Central memory CD4-positive, alpha-beta T cell (primary cell): ENCODE results near the gene LRRC46.
A peak's percentile ranks its signal among the peaks of the same experiment; 100 is the strongest.

Experiments used
- DNase-seq: peaks from one replicate; pipeline ENCODE4 v3.0.0; 2022

The LRRC46 gene

DNA sequence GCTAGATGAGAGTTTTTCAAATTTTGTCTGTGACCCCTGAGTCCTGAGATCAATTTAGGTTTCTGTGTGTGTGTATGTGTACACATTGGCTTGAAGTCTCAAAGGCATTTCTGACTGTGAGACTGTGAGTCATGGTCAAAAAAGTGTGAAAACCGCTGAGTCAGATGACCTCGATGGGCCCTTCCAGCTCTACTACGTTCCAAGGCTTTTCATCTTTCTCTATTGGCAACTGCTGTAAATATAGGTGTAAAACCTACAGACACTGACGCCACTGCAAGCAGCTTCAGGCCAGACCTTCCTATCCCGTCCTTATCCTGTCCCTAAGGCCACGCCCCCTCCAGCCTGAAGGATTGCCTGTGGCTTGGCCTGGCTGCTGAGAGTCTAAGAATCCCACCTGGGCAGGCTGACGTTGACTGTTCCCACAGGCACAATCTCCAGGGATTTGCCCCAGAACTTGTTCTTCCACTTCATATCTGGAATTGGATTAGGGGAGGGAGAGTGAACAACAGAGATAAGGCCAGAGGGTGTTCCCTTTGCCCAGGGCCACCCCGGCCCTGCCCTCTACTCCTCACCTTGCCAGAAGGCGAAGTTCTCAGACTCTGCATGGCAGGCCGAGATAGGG lies 21.2 kb upstream of the LRRC46 start:
- DNase-seq = no peak

DNA sequence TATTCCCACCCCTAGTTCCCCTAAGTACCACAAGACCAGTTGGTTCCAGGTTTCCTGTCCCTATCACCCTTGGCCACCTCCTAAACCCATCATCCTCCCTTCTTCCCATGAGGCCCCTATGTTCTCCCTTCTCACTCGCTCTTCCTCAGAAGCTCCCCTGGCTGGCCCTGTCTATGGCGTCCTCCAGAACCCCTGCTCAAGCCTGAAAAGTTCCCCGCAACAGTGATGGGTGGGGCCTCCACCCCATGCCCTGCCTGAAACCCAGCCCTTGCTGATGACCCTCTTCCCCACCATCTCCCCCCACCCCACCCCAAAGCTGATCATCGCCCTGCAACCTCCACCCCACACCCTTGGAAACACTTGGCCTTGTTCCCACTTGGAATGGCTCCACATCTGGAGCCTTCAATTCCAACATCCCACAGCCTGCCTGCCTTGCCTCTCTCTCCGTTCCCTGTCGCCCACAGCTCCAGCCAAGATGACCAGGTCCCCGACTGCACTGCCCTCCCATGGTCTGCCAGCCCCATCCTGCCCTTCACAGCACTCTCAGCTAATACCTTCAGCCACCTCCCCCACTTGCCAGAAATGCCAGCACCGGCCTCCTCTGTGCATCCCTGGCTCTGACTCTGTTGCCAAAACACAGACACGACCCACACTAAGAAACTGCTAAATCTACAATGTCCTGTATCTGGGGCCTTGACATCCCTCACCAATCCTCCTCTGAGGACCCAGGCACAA lies 20.4 kb upstream of the LRRC46 start:
- DNase-seq = no peak

DNA sequence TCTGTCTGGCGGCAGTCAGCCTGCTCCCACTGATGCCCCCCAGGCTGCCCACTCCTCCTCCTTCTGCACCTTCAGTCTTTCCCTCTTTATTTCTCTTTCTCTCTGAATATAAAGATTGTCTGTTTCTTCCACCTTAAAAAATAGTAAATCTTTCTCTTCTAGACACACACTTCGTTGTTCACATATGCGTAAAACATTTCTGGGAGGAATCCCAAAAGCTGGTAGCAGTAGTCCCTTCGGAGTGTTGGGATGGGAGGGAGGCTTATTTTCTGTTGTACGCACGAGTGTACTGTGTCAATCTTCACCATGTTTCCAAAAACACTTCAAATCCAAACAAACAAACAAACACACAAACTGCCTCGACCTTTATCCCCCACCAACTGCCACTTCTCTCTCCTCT lies 19.8 kb upstream of the LRRC46 start:
- no peak for DNase-seq

DNA sequence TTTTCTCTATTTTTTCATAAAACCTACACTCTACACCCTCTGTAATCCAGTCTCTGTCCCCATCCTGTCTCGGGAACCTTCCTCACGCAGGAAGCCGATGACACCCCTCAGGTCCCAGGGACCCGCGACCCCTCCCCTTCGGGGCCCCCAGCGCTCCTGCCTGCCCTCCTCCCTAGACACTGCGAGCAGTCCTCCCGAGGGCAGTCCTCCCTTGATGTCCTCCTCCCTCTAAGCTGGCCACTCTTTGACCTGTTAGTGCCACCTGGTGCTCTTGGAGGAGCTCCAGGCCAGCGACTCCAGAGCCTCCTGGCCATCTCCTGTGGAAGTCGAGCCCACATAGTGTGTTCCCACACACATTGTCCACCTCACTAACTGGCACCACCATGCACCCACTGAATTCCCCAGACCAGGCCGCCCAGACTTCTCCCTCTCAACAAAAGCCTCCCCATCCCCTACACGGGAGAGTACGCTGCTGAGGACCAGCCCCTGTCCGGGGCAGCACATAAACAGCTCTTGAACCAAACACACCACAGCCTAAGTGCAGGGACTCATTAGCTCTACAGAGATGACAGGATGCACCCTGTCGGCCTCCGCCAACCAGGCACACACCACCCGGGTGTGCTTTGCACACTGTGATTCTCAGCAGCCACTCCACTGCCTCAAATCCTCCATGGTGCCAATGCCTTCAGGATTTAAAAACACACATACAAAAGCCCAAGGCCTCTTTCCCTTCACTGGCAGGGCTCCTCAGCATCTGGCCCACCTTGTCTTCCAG lies 19.1 kb upstream of the LRRC46 start:
- no peak for DNase-seq

DNA sequence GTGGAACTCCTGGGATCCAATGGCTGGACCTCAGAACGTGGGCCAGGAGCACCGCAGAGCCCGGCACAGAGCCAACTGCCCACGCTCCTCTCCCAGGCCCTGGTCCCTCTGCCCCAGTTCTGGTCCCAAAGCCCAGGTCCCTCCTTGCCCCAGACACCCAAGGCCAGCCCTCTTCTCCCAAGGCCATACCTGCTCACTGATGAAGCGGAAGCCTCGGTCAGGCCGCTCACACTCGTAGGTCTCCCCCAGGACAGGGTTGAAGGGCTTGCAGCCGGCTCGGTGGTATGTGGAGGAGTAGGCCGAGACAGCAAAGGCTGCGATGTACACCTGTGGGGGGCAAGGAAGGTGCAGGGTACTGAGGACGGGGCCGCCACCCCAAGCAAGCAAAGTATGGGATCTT lies 18.4 kb upstream of the LRRC46 start:
- no peak for DNase-seq

DNA sequence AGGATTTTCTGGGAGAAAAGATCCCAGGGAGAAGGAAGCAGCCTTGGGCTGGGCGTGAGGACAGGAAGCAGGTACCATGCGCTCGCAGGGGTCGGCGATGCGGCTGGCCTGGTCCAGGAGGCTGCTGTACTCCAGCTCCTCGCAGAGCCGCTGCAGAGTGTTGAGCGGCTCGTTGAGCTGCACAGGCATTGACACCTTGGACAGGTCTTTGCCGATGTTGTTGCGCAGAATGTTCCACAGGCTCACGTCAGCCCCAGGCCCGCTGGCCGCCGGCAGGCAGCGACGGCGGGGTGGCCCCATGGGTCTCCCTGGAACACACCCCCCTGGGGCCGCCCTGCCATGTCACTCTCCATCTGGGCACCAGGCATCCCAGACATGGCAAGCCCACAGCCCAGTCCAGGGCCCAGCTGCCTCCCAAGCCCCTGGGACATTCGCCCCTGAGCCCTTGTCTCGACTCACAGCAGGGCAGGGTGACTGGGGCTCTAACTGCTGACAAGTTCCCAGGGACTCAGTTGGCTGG lies 17.9 kb upstream of the LRRC46 start:
- DNase-seq = no peak

DNA sequence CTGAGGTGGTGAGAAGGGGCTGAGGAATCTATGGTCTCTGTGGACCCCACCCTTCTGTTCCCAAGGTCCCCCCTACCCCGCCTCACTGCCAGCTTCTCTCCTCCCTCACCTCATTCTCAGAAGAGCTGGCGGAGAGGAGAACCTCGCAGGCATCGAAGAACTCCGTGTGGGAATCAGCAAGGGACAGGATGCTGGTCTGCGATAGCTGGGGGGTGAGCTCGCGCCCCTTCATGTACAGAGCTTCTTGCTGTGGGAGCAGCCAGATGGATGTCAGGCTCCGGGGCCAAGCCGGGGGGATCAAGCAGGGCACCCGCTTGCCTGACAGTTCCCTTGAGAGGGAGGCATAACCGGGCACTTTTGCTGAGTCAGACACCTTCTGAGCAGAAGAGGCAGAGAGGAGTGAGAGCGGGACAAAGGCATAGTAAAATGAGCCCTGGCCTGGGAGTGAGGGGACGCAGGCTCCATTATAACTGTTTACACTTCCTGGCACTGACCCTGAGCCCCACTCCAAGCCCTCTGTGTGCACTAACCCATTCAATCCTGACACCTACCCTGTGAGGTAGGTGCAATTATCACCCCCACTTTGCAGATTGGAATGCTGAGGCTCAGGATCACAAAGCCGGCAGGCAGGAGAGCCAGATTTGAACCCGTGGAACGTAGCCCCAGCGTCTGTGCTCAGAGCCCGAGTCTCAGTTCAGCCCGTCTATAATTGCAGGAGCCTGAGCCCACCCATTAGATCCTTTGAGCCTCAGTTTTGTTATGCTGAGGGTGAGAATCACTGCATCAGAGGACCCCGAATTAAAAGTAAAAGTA lies 16.2 kb upstream of the LRRC46 start:
- no peak for DNase-seq

DNA sequence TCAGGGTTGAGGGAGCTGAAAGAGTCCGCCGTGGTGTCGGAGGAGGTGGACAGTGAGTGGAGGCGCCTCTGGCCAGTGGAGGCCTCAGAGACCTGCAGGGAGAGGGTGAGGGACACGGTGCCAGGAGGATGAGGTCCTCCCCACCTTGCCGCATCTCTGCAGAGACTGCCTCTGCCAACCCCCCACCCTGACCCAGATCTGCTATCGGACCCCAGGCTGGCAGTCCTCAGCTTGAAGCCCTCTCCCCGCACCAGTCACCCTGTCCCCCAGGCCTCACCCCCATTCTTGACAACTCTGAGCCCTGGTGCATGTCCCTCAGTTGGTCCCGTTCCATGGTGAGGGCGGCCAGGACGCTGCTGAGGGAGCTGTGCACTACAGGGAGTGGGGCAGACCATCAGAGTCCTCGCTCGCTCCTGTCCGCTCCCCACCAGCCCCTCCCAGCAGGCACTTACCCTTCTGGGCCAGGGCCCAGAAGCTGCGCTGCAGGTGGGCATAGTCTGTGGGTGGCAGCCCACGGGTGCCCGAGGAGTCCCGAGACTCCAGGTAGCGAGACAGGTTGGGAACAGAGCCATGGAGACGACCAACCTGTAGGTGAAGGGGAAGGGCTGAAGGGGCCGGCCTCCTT lies 15.2 kb upstream of the LRRC46 start:
- no peak for DNase-seq

DNA sequence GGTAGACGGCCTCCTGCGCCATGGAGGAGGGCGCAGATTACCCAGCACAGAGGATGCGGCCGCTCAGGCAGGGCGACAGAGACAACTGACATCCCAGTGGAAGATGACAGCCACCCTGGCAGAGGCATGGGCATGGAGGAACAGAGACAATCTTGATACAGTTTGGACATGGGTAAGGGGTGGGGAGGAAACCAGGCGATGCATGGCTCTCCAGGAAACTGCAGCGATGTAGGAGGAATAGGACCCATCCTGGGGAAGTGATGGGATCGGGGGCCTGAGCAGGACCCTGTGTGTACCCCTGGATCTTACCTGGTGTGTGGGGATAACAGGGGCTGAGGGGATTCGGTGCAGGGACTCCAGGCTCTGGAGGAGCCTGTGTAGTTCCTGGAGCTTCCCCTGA lies 14.5 kb upstream of the LRRC46 start:
- no peak for DNase-seq

DNA sequence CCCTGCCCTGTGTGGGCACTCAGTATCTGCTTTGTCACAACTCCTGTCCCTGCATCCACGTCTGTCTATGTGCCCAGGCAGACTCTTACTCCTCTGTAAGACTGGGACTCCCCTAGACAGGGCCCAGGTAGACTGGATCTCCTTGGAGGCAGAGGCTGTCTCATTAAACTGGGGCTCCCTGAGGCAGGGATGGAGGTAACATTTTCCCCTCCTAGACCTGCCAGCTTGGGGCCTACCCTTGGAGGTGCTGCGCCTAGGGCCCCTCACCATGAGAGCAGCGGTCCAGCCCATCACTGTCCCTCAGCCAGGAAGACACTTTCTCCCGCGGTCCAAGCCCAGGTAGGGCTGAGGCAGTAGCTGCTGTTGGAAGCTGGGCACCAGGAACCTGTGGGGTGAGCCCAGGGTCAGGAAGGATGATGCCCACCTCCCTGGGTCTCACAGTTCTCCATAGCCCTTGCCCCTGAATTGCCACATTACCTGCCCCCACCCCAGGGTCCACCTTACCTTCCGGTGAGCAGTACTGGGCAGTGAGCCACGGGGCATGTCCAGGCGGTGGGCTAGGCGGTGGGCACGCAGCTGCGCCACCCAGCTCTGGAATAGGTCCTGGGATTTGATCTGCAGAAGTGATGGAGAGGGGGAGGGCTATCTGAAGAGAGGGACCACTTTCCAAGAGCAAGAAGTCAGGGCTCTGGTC lies 13.3 kb upstream of the LRRC46 start:
- DNase-seq = no peak

DNA sequence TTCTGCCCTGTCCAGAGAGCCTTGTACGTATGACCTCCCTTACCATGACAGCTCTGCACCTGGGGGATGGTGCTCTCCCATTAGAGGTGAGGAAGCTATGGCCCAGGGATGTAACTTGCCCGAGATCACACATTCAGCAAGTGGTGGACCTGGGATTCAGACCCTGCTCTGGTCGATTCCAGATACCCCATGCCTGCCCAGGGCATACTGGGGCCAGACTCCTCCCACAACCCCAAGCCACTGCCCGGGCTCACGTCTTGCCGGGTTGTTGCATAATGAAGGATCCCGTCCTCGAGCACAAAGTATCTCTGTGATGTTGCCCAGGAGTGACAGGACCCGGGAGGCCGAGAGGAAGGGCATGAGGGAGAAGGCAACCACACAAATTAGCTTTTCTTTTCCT lies 12.0 kb upstream of the LRRC46 start:
- no peak for DNase-seq

DNA sequence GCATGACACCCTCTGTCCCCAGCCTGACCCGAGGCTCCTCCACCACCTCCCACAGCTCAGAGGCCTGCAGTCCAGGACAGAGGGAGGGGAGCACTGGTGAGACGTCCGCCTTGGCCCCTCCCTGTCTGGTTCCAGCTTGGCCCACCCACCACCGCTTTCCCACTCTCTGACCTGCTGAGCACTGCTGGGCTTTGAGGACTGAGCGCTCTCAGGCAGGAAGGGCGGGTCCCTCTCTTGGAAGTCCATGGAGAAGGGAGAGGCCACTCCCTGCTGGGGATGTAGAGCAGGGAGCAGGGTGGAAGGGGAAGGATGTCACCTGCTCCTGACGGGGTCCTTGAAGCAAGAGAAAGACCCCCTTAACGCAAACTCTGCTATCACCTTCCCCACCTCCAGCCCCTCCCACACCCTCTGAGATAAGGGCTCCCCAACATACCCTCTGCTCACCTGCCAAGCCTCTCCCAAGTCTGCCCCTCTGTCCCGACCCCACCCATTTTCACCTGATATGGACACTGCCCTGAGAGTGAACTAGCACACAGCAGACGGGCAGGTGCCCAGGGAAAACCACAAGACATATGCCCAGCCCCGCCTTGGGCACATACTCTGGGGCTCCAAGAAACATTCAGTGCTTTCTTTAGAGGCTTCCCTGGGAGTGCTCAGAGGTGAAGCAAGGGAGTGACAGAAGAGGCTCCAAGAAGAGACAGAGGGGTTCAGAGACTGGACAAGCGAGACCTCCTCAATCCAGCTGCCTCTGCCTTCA lies 11.3 kb upstream of the LRRC46 start:
- DNase-seq = no peak

DNA sequence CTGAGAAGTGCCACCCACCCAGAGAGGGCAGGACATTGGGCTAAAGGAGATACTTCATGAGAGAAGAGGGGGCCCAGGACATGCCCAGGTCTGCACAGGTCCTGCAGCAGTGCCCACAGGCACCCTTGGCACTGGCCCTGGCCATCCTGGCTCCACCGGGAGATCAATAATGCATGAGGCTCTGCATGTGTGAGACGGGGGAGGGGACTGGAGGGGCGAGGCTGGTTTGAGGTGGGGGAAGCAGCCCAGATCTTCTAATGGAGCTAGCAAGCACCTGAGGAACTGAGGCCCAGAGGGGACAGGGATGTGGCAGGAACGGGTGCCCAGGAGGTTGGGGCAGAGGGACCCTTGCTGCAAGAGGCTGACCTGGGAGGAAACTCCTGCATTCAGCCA lies 10.4 kb upstream of the LRRC46 start:
- no peak for DNase-seq

DNA sequence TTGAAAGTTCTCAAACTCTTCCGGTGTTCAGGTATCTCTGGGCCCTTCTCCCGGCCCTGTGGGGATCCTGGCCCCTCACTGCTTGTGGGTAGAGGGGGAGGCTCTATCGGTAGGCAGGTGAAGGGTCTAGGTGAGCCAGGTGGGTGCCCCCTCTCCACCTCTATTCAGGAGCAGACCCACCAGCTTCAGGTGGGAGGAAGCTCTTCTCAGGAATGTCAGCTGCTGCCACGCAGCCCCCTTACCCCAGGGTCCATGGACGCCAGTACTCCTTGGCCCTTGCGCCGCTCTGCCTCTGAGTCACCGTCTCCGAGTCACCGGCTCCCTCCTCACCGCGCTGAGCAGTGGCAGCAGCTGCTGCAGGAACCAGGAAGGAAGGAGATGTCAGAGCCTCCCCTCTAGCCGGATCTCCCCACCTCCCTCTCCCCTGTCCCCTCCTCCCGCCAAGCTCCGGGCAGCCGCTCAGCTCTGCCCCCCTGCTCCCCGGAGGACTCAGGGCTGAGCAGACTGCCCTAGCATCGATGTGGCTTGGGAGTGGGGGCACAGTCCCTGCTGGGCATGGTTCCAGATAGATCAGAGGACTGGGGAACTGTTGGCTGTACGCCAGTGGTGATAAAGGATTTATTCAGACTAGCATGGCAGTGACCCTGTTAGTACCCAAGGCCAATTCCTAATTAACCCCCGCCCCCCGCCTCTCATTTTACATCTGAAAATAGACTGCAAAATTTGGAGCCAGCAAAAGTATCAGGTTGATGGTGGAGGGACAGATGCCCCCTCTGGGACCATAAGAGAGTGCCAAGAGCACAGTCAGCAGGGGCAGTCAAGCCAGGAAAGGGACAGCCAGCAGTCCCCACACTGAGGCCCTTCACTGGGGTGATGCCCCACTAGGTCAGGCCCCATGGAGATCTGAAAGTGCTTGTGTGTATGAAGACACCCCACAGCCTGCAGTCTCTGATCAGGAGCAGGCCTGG lies 9.8 kb upstream of the LRRC46 start, which contains the start of gene OSBPL7:
OSBPL7 (minus strand) TSS at position 371 of the 968 bp plus-strand sequence. CDS start 1,516 bp downstream, outside the sequence.
- peak; percentile 70 for DNase-seq

DNA sequence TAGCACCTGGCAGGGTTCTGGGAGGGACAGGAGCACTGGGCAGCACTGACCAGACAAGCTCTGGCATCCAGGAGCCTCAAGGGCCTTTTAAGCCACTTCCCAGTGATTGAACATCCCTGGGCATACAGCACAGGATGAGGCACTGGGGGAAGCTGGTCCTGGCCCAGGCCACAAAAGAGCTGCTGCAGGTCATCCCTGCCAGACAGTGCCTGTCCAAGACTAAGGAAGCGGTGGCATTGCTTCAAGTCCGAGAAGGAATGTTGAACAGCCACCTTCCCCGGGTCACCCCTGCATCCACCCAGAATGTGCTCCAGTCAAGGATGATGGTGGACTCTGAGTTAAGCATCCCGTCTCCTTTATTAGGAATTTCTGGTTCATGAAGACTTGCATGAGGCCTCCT lies 8.7 kb upstream of the LRRC46 start:
- no peak for DNase-seq

DNA sequence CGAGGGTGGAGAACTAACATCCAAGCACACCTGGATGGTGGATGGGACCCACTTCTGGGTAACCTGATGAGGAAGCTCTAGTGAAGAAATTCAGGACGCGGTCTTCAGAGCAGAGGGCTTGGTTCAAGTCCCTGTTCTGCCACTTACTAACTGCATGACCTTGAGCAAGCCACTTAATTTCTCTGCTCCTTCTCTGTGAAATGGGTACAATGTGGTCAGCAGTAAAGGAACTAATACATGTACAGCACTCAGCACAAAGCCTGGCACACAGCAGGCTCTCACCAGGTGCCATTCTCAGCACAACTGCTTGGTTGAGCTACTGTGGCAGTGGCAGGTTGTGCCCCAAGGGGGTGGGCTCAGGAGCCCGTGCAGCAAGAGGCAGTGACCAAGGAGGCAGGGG lies 8.0 kb upstream of the LRRC46 start:
- DNase-seq = no peak

DNA sequence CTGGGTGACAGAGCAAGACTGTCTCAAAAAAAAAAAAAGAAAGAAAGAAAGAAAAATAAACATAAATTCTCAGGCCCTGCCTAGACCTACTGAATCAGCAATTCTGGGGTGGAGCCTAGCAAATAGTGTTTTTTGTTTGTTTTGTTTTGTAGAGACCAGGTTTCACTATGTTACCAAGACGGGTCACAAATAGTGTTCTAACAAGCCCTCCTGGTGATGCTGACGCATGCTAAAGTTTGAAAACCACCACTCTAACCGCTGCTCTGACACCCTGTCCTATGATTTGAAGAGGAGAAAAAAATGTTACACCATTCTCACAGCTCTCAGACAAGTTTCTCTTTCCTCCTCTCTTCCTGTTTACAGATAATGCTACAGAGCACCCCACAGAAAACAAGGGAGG lies 1.6 kb upstream of the LRRC46 start:
- peak; percentile 86 for DNase-seq

DNA sequence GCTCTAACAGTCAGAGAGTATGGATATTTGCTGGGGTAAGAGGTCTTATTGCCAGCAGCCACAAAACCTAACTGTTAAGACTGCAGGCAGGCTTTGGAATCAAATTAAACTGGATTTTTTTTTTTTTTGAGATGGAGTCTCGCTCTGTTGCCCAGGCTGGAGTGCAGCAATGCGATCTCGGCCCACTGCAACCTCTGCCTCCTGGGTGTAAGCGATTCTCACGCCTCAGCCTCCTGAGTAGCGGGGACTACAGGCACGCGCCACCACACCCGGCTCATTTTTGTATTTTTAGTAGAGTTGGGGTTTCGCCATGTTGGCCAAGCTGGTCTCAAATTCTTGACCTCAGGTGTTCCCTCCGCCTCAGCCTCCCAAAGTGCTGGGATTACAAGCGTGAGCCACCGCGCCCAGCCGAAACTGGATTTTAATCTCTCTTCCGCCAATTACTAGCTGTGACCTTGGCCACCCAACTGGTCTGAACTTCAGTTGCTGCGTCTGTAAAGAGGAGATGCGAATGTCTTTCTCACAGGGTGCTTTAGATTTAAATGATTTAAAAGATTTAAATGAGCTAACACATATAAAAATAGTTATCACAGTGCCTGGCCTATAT lies 971 bp upstream of the LRRC46 start:
- DNase-seq = no peak

DNA sequence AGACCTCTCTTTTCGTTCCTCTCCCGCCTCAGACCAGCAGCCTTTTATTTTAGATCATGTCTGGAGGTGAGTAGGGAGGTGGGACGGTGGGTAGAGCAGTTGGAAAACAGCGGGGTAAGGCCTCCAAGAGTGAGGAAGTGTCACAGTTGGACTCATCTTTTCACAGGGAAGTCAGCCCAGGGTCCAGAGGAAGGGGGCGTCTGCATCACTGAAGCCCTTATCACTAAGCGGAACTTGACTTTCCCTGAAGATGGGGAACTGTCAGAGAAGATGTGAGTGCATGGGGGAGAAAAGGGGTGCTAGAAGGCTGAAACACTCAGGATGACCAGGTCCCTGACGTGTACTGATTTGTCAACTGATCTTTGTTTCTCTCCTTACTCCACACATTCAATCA lies 461 bp downstream of the LRRC46 start:
- DNase-seq = no peak
